Astrocyte of the spinal cord (primary cell): ENCODE data around the gene PADI2.

ENCODE experiments used
- DNase-seq: peaks from one replicate; pipeline ENCODE4 v3.0.0; 2011; ENCODE audit warnings: low read depth, low spot score
- H3K4me3 ChIP-seq: 2 replicates; pipeline ENCODE4 v1.5.1; 2011; ENCODE audit warnings: low read depth, mild to moderate bottlenecking, low read length, moderate library complexity
- in situ Hi-C: cut with HindIII; loops from 2 replicates; pipeline ENCODE4 v1.10.0; 2017; ENCODE audit warnings: low sequenced_read_pairs
- TF ChIP-seq, protein P1 (sequence below): IDR thresholded peaks from 2 replicates; pipeline ENCODE4 v1.5.1; 2012; ENCODE audit warnings: low read depth, mild to moderate bottlenecking, low read length, inconsistent platforms

The PADI2 gene

DNA sequence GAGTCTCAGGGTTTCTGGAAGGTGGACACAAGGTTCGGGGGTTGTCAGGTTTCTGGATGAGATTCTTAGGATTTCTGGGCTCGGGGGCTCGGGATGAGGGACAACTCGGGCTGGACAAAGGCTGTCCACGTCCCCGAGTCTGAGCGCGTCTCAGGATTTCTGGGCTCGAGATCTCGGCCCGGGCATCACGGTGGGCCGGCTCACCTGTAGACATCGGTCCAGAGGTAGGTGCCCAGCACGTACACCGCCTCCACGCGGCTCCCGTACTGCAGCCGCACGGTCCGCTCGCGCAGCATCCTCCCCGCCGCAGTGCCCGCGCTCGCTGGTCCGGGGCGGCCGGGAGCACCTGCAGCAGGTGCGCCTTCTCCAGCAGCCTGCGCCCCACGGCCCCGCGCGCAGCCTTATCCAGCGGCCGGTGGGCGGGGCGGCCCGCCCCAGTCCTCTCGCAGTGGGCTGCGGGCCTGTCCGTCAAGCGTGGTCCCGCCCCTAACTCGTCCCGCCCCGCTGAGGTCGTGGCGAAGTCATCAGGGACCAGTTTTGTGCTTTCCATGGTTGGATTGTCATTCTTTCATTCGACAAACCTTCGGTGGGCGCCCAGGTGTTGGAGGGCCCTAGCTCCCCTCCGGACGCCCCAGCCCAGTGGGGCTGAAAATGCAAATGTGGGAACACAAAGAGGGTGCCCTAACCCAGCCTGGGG is at the start of gene PADI2:
PADI2 (minus strand) TSS at position 376 of the 697 bp plus-strand sequence; CDS start at position 296, 80 bp downstream.
- in situ Hi-C loops: no loop called here
- TF ChIP-seq, protein P1, sequence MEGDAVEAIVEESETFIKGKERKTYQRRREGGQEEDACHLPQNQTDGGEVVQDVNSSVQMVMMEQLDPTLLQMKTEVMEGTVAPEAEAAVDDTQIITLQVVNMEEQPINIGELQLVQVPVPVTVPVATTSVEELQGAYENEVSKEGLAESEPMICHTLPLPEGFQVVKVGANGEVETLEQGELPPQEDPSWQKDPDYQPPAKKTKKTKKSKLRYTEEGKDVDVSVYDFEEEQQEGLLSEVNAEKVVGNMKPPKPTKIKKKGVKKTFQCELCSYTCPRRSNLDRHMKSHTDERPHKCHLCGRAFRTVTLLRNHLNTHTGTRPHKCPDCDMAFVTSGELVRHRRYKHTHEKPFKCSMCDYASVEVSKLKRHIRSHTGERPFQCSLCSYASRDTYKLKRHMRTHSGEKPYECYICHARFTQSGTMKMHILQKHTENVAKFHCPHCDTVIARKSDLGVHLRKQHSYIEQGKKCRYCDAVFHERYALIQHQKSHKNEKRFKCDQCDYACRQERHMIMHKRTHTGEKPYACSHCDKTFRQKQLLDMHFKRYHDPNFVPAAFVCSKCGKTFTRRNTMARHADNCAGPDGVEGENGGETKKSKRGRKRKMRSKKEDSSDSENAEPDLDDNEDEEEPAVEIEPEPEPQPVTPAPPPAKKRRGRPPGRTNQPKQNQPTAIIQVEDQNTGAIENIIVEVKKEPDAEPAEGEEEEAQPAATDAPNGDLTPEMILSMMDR: no peak
- peak within 1 kb of the TSS; percentile 35 for H3K4me3 ChIP-seq
- DNase-seq: peak; percentile 35

DNA sequence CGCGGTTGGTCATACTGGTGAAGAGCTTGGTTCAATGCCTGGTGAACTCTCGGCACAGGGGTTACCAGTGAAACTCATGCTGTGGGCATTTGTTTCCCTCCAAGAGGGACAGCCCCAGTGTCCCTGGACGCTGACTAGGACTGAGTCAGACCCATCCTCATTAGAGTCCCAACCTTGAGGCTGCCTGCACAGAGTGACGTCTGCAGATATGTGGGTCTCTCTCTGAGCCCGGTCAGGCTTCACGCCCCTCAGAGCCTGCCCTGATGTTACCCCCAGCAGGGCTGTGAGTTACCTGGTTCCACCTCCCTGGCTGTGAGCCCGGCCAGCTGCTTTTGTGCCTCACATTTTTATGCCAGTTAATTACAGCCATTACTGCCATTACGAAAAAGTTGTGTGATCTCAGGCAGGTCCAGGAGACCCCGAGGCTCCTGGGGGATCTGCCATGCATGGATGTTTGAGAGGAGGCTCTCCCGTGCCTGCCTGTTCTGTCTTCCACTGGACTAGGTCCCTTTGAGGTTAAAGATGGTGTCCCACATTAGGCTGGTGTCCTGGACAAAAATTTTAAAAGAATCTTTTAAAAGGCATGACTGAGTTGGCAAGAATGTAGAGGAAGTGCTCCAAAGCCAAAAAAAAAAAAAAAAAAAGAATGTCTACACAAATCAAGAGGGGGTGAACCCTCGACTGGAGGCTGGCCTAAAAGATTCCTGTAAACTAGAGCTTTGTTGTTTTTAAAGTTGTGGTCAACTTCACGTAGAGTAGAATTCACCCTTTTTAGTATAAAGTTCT is 49.0 kb upstream of the PADI2 start:
- TF ChIP-seq, protein P1: no peak
- DNase-seq: peak; percentile 91
- H3K4me3 ChIP-seq: no peak overlapping the region
- in situ Hi-C loops: no loop called here

DNA sequence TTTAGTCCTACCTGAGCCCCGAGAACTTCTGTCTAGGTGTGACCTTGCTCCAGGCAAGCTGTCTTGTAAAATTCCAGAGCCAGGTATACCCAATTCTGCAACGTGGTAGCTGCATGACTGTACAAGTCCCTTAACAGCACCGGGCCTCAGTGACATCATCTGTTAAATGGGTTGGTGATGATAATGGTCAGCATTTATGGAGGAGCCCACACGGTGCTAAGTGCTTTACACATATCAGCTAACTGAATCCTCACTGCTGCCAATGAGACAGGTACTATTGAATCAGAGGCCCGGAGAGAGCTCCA is 48.5 kb upstream of the PADI2 start:
- in situ Hi-C loops: no loop called here
- TF ChIP-seq, protein P1: no peak
- H3K4me3 ChIP-seq: no peak overlapping the region
- DNase-seq: no peak

DNA sequence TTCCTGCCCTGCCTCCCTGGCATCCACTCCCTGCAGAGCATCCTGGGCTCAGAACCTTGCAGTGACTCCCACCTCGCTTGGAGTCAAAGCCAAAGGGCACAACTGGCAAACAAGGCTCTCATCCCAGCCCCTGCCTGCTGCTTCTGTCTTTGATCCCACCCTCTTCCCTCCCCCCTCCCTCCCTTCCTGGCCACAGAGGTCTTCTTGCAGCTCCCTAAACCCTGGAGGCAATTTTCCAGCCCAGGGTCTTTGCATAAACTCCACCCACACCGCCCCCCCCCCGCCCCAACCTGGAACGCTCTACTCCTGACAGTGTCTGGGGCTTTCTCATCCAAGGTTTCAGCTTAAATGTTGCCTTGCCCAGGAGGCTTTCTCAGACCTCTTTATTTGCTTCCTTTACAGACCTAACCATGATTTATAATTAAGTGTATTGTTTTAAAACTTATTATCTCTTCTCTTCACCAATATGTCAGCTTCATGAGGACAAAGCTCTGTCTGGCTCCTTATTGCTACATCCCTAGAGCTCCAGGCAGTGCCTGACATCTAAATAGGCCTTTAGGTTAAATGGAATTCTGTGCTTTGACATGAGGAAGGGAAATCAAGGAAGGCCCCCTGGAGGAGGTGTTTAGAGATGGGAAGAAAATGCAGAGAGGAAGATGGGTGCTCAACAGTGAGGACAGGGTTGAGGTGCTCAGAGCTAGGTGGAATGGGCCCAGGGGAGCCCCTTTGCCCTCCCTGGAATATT is 48.0 kb upstream of the PADI2 start:
- TF ChIP-seq, protein P1: no peak
- in situ Hi-C loops: no loop called here
- DNase-seq: peak; percentile 26
- H3K4me3 ChIP-seq: no peak overlapping the region

DNA sequence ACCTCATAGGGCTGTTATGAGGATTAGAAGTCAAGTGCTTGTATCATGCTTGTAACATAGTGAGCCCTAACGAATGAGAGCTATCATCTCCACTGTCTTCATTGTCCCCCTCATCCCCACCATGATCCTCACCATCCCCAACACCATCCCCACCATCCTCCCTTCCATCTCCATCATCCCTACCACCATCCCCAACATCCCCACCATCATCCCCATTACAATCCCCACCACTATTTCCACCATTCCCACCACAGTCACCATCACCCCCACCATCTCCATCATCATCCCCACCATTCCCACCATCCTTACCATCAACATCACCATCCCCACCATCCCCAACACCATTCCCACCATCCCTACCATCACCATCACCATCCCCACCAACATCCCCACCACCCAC is 46.6 kb upstream of the PADI2 start:
- no peak for DNase-seq
- in situ Hi-C loops: no loop called here
- TF ChIP-seq, protein P1: no peak
- H3K4me3 ChIP-seq: no peak overlapping the region

DNA sequence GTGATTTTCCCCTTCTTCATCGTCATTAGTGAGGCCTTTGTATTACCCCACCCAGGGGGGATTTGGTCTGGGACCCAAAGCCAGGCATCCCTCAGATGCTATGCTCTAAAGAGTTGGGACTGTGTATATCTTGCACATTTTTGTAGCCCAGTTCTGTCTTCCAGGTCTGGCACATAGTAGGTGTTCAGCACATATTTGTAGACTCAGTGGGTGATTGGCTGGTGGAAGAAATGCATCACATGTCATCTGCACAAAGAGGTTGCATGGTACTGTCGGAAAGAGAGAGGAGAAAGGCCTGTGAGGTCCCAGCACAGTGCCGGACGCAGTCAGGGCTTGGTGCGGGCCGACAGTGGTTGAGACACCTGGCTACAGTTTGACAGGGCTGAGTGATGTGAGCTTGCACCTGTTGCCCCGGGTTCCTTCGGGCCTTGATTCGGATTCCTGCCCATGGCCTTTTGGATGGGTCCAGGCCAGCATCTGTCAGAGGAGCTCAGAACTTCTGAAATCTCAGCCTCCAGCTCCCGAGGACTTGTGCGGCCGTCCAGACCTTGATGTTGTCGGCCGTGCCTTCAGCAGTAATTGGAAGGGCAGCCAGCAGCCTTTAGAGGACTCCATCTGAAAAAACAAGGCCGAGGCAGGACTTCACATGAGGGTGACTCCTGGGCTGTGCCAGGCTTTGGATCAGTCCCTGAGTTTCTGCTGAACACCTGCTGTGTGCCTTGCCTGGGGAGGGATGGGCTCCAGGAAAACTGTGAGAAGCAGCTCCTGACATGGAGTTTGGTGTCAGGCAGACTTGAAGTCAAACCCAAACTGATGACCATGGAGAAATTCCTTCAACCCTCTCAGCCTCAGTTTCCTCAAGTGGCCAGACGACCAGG is 44.8 kb upstream of the PADI2 start:
- in situ Hi-C loops: no loop called here

More for the DNA sequence above, 44.8 kb upstream of the PADI2 start:
- TF ChIP-seq, protein P1: no peak
- no peak for DNase-seq
- H3K4me3 ChIP-seq: no peak overlapping the region
